Ascending aorta (tissue), 2 donors: ENCODE measurements around the gene SETD6. TPM values are rescaled to one million over a fixed set of nuclear protein-coding genes. Genes with fewer than 3 reads are reported as not detected.
A peak's percentile ranks its signal among the peaks of the same experiment; 100 is the strongest.

Source experiments
- DNase-seq, 2 donors: peaks; one replicate each; pipeline ENCODE4 v3.0.0-alpha.2; 2019; ENCODE audit warnings: low spot score in 2 of 2
- H3K27ac ChIP-seq, 2 donors: fragments of 200-600 bp; sonication (generic); one replicate each; pipeline ENCODE4 v1.5.1; 2016 to 2017; ENCODE audit warnings: mild to moderate bottlenecking in 1 of 2
- H3K27me3 ChIP-seq: fragments of 200-600 bp; sonication (generic); one replicate; pipeline ENCODE4 v1.5.1; 2017
- H3K36me3 ChIP-seq, 2 donors: fragments of 200-600 bp; sonication (generic); one replicate each; pipeline ENCODE4 v1.5.1; 2016
- H3K4me1 ChIP-seq, 2 donors: fragments of 200-600 bp; sonication (generic); one replicate each; pipeline ENCODE4 v1.5.1; 2016 to 2017; ENCODE audit warnings: mild to moderate bottlenecking in 1 of 2
- H3K4me3 ChIP-seq, 2 donors: fragments of 200-600 bp; sonication (generic); one replicate each; pipeline ENCODE4 v1.5.1; 2016 to 2017; ENCODE audit warnings: mild to moderate bottlenecking in 1 of 2
- H3K9me3 ChIP-seq, 2 donors: fragments of 200-600 bp; sonication (generic); one replicate each; pipeline ENCODE4 v1.5.1; 2016
- intact Hi-C: fragments of 100-400 bp; cut with DNase I; formaldehyde crosslinking; loops from one replicate; pipeline ENCODE4 v1.15.1; 2023
- total RNA-seq: library from RNA; depleted of rRNA; stranded (reverse); fragments of >200 nt; gene quantifications from one replicate; pipeline ENCODE4 v1.1.0, GENCODE V29; 2016
- TF ChIP-seq, protein P1 (sequence below), 3 experiments: fragments of 200-600 bp in 2 of 3; fragments of 450-650 bp in 1 of 3; sonication (generic) in 2 of 3; IDR thresholded peaks; one replicate each; pipeline ENCODE4 v1.5.1; 2016 to 2019; ENCODE audit warnings: antibody characterized with exemption in 3 of 3, mild to moderate bottlenecking in 1 of 3, moderate library complexity in 1 of 3

SETD6 gene
- total RNA-seq, 1 donor from 2014 or later, result 24.4 TPM

DNA sequence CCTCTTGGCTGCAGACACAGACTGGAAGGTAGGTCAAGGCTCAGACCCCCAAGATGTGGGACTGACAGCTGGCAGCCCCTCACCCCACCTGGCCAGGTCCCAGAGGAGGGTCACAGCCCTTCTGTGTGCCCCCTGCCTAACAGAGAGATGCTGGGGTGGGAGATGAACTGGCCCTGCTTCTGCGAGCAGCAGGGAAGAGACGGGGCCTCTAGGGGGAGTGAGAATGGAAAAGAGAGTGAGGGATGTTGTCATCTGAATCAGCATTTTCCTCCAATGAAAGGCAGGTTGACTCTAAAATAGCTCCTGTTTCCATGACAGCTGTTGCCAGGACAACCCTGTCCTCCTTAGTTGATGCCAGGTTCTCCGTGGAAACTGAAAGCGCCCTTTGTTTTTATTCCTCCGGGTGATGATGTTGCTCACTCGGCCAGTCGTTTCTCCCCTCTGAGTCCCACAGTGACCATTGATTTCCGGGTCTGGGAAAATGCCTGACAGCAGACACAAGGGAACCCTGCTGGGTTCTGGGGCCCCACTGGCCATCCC lies 20.3 kb upstream of the SETD6 start:
- peak; percentile 30 to 91 for DNase-seq
- Histone ChIP-seq H3K36me3 (no peaks in the 10 kb centered on the region), H3K27me3 (no peaks in the 10 kb centered on the region), H3K27ac (peak overlapping the region; percentile 63 to 66), H3K9me3 (no peaks in the 10 kb centered on the region), H3K4me1 (peaks cover 0 to 4% of the 10 kb centered on the region in 2 donors), H3K4me3 (peak overlapping the region; percentile 11 to 44)
- TF ChIP-seq, protein P1, sequence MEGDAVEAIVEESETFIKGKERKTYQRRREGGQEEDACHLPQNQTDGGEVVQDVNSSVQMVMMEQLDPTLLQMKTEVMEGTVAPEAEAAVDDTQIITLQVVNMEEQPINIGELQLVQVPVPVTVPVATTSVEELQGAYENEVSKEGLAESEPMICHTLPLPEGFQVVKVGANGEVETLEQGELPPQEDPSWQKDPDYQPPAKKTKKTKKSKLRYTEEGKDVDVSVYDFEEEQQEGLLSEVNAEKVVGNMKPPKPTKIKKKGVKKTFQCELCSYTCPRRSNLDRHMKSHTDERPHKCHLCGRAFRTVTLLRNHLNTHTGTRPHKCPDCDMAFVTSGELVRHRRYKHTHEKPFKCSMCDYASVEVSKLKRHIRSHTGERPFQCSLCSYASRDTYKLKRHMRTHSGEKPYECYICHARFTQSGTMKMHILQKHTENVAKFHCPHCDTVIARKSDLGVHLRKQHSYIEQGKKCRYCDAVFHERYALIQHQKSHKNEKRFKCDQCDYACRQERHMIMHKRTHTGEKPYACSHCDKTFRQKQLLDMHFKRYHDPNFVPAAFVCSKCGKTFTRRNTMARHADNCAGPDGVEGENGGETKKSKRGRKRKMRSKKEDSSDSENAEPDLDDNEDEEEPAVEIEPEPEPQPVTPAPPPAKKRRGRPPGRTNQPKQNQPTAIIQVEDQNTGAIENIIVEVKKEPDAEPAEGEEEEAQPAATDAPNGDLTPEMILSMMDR (IDR thresholded peaks at IDR 0.05), result peak; percentile 21 to 56 (median 38)
- intact Hi-C loops, result loop anchor here (5.0 kb wide), 1 partner anchor 137 kb away; no protein-coding TSS in a partner anchor

DNA sequence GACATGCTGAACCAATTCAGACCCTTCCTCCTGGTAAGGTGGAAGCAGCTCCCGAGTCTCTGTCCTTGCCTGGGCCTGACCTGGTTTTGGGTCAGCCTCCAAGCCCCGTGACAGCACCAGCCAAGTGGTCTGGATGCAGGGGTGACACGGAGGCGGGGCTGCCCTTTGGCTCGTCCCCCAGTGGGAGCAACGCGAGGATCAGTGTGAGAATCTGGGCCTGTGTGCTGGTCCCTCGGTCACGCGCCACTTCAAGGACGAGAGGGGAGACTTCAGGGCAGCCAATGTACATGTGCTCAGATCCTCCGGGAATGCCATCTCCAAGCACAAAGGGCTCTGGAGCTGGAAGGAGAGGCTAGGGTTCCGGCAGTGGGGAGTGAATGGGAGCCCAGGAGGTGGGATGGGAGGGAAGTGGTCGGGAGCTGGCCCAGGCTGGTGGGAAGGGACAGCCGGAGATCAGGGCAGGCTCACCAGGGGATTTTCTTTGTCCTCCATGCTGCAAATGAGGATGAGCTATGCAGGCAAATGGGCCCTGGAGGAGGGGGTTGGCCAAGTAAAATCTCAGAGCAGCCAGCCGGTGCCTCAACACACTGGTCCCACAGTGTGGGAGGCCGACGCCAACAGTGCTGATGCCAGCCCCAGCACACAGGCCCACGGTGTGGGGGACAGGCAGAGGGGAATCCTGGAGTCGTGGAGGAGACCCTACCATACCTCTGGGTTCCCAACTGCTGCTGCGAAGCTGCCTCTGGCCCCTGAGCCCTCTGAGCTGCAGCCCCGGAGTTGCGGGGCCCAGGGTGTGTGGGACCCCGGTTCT lies 19.6 kb upstream of the SETD6 start:
- peak overlapping the region; percentile 11 to 44 for H3K4me3 ChIP-seq

DNA sequence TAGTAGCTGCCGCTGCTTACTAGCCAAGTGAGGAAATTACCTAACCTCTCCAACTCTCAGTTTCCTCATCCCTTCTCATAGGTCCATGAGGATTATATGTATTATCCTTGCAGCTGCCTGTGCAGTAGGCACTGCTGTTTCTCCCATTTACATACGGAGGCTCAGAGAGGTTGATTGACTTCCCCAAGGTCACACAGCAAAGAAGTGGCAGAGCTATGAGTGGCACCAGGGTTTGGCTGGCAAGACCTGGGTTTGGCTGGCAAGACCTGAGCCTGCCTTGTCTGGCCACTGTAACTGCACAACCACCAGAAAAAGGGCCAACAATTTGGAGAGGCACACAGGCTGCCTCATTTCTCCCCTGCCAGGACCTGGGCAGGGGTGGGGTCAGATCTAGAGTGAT lies 17.8 kb upstream of the SETD6 start:
- no peak for DNase-seq
- Histone ChIP-seq H3K9me3 (no peaks in the 10 kb centered on the region), H3K36me3 (no peaks in the 10 kb centered on the region), H3K27me3 (no peaks in the 10 kb centered on the region), H3K4me3 (no peak overlapping the region), H3K27ac (no peak overlapping the region), H3K4me1 (peaks cover 3 to 17% of the 10 kb centered on the region in 2 donors)
- intact Hi-C loops, result loop anchor here (5.0 kb wide), 1 partner anchor 135 kb away; no protein-coding TSS in a partner anchor
- TF ChIP-seq, protein P1 (IDR thresholded peaks at IDR 0.05), result no peak

More for the DNA sequence above, 19.6 kb upstream of the SETD6 start:
- H3K27ac ChIP-seq, result peak overlapping the region; percentile 63 to 66
- DNase-seq, result no peak
- intact Hi-C loops, result loop anchor here (5.0 kb wide), 1 partner anchor 137 kb away; no protein-coding TSS in a partner anchor
- no peaks in the 10 kb centered on the region for H3K27me3 ChIP-seq
- TF ChIP-seq, protein P1 (IDR thresholded peaks at IDR 0.05), result no peak
- H3K9me3 ChIP-seq, result no peaks in the 10 kb centered on the region
- peaks cover 0 to 9% of the 10 kb centered on the region in 2 donors for H3K4me1 ChIP-seq
- H3K36me3 ChIP-seq, result no peaks in the 10 kb centered on the region

DNA sequence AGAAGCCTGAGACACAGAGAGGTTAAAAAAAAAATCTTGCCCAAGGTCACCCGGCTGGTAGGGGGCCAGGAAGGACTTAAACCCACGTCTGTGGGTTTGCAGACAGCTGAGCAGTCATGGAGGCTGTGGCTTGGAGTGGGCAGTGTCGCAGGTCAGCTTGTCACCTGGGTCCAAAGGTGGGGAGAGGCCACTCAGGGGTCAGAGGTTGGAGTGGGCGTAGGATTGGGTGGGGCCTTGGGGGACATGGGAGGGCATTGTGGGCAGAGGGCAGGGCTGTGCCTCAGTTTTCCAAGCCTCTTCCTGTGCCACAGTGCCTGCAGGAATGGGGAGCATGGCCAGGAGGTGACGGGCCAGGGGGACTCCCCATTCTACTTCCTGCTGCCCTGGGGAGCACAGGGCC lies 17.4 kb upstream of the SETD6 start:
- intact Hi-C loops, result loop anchor here (5.0 kb wide), 1 partner anchor 134 kb away; no protein-coding TSS in a partner anchor
- H3K27ac ChIP-seq, result no peak overlapping the region

DNA sequence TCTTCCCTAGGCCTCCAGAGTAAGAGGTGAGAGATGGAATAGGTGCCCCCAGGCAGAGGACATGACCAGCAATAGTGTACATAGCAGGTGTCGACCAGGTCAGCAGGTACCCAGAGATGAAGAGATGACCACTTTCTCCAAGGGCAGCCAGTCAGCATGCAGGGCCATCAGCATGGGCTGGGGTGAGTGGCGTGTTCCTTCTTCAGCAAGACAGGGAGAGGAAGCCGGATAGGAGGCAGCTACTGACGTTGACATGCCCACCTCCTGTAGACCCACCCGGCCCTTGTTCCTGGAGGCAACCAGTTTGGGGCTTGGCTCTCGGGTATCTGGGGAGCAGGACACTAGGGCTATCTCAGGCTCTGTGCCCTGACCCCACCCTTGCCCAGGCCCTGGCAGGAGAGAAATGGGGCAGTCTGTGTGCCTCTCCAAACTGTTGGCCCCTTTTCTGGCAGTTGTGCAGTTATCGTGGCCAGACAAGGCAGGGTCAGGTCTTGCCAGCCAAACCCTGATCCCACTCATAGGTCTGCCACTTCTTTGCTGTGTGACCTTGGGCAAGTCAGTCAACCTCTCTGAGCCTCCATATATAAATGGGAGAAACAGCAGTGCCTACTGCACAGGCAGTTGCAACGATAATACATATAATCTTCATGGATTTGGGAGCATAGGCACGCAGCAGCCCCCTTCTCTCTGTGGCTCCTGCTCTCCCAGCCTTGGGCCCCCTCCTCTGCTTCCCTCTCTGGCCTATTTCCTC lies 16.8 kb upstream of the SETD6 start:
- H3K27me3 ChIP-seq, result no peaks in the 10 kb centered on the region
- peaks cover 3 to 17% of the 10 kb centered on the region in 2 donors for H3K4me1 ChIP-seq
- DNase-seq, result no peak
- no peaks in the 10 kb centered on the region for H3K36me3 ChIP-seq
- intact Hi-C loops, result loop anchor here (5.0 kb wide), 1 partner anchor 134 kb away; no protein-coding TSS in a partner anchor
- no peak overlapping the region for H3K27ac ChIP-seq
- H3K4me3 ChIP-seq, result no peak overlapping the region
- no peaks in the 10 kb centered on the region for H3K9me3 ChIP-seq
- TF ChIP-seq, protein P1 (IDR thresholded peaks at IDR 0.05), result no peak

More for the DNA sequence above, 17.4 kb upstream of the SETD6 start:
- Histone ChIP-seq H3K27me3 (no peaks in the 10 kb centered on the region), H3K4me3 (no peak overlapping the region), H3K9me3 (no peaks in the 10 kb centered on the region), H3K36me3 (no peaks in the 10 kb centered on the region), H3K4me1 (peaks cover 3 to 17% of the 10 kb centered on the region in 2 donors)
- TF ChIP-seq, protein P1 (IDR thresholded peaks at IDR 0.05), result no peak
- DNase-seq, result no peak
